HL-60 (cell line): ENCODE results near the gene MAPK10.

Experiments
- CTCF ChIP-seq: IDR thresholded peaks from one replicate; pipeline ENCODE4 v1.5.1; 2011; ENCODE audit warnings: low read length, control low read depth, inconsistent platforms; ENCODE audit not compliant: insufficient read depth
- REST ChIP-seq: IDR thresholded peaks from 2 replicates; pipeline ENCODE4 v1.6.1; 2012; ENCODE audit warnings: low read depth; ENCODE audit not compliant: insufficient replicate concordance
- SPI1 ChIP-seq: IDR thresholded peaks from 2 replicates; pipeline ENCODE4 v1.6.1; 2012; ENCODE audit warnings: low read depth, mild to moderate bottlenecking, borderline replicate concordance

GRCh38 chr4:86035688-86036087, 324.2 kb downstream of the MAPK10 start:
- TF ChIP-seq CTCF: no peak
- no peak for TF ChIP-seq SPI1
- TF ChIP-seq REST: no peak
